OCI-LY1 (cell line): Measurements from ENCODE around the gene SAMD11.
A peak's percentile ranks its signal among the peaks of the same experiment; 100 is the strongest.

Source experiments
- H2AFZ ChIP-seq: fragments of 200-600 bp; sonication (generic), shearing (Covaris generic); 2 replicates; pipeline ENCODE4 v1.6.0; 2014; ENCODE audit warnings: antibody characterized with exemption, mild to moderate bottlenecking, low read length
- H3F3A ChIP-seq: fragments of 200-600 bp; sonication (generic), shearing (Covaris generic); 2 replicates; pipeline ENCODE4 v1.6.0; 2014; ENCODE audit warnings: mild to moderate bottlenecking, antibody characterized with exemption, low read length, moderate library complexity; ENCODE audit not compliant: insufficient read depth
- H3K27ac ChIP-seq: fragments of 200-600 bp; sonication (generic); 2 replicates; pipeline ENCODE4 v1.5.1; 2014; ENCODE audit warnings: low read length, mixed run types, mild to moderate bottlenecking, low read depth; ENCODE audit not compliant: poor library complexity, severe bottlenecking
- H3K27me3 ChIP-seq: fragments of 200-600 bp; sonication (generic); 2 replicates; pipeline ENCODE4 v1.6.0; 2014; ENCODE audit warnings: antibody characterized with exemption, mild to moderate bottlenecking, low read length, moderate library complexity; ENCODE audit not compliant: insufficient read depth
- H3K36me3 ChIP-seq: fragments of 200-600 bp; sonication (generic); 2 replicates; pipeline ENCODE4 v1.6.1; 2014; ENCODE audit warnings: mild to moderate bottlenecking, antibody characterized with exemption, low read length, moderate library complexity, mixed read lengths; ENCODE audit not compliant: insufficient read depth
- H3K4me1 ChIP-seq: fragments of 200-600 bp; sonication (generic); 2 replicates; pipeline ENCODE4 v1.5.1; 2014; ENCODE audit warnings: mild to moderate bottlenecking, low read length, moderate library complexity; ENCODE audit not compliant: insufficient read depth, severe bottlenecking
- H3K4me2 ChIP-seq: fragments of 200-600 bp; sonication (generic), shearing (Covaris generic); 2 replicates; pipeline ENCODE4 v1.6.1; 2014; ENCODE audit warnings: low read length
- H3K4me3 ChIP-seq: fragments of 200-600 bp; sonication (generic); 2 replicates; pipeline ENCODE4 v1.5.1; 2014; ENCODE audit warnings: low read length, low read depth, mild to moderate bottlenecking, mixed read lengths; ENCODE audit not compliant: poor library complexity, severe bottlenecking
- H3K79me2 ChIP-seq: fragments of 200-600 bp; shearing (Covaris generic); 2 replicates; pipeline ENCODE4 v1.6.1; 2016; ENCODE audit warnings: mixed run types, low read length, mixed read lengths; ENCODE audit not compliant: insufficient read depth
- H3K9ac ChIP-seq: fragments of 200-600 bp; sonication (generic), shearing (Covaris generic); 2 replicates; pipeline ENCODE4 v1.6.1; 2014; ENCODE audit warnings: mild to moderate bottlenecking, low read length, mixed read lengths
- H3K9me2 ChIP-seq: fragments of 200-600 bp; sonication (generic), shearing (Covaris generic); 2 replicates; pipeline ENCODE4 v1.6.1; 2014; ENCODE audit warnings: low read depth, mild to moderate bottlenecking, low read length, mixed read lengths
- H3K9me3 ChIP-seq: fragments of 200-600 bp; shearing (Covaris generic); 2 replicates; pipeline ENCODE4 v1.6.1; 2014; ENCODE audit warnings: low read length, mixed read lengths
- H4K20me1 ChIP-seq: fragments of 200-600 bp; sonication (generic), shearing (Covaris generic); 2 replicates; pipeline ENCODE4 v1.6.0; 2016; ENCODE audit warnings: mild to moderate bottlenecking, low read length; ENCODE audit not compliant: insufficient read depth
- CTCF ChIP-seq: fragments of 200-600 bp; sonication (generic), shearing (Covaris generic); IDR thresholded peaks from 2 replicates; pipeline ENCODE4 v1.5.1; 2017; ENCODE audit warnings: mild to moderate bottlenecking, antibody characterized with exemption, low read length, moderate library complexity, mixed read lengths
- EZH2 ChIP-seq: fragments of 200-600 bp; sonication (generic), shearing (Covaris generic); IDR thresholded peaks from 2 replicates; pipeline ENCODE4 v1.8.0; 2017; ENCODE audit warnings: borderline replicate concordance, mixed run types, mild to moderate bottlenecking, antibody characterized with exemption, low read length, moderate library complexity, mixed read lengths

The SAMD11 gene

DNA sequence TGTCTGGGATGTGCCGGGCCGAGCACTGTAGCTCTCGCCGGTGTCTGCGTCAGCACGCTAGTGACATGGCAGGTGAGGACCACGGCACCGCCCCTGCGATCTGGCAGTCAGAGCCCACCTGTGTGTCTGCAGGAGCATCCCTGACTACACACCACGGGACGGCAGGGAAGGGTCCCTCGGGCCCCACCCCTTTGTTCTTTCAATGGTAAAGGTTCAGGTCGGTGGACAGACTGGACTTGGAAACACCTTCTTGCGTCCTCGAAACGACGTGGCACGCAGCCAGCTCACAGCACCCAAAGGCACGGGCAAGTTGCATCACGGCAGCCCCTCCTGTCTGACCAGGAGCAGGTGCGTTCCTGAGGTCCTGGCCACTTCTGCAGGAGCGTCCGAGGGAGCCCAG lies 3.7 kb upstream of the SAMD11 start:
- H2AFZ ChIP-seq = no peak overlapping the region
- TF ChIP-seq EZH2 = no peak
- no peak for TF ChIP-seq CTCF
- H3K4me1 ChIP-seq = no peaks in the 10 kb centered on the region

DNA sequence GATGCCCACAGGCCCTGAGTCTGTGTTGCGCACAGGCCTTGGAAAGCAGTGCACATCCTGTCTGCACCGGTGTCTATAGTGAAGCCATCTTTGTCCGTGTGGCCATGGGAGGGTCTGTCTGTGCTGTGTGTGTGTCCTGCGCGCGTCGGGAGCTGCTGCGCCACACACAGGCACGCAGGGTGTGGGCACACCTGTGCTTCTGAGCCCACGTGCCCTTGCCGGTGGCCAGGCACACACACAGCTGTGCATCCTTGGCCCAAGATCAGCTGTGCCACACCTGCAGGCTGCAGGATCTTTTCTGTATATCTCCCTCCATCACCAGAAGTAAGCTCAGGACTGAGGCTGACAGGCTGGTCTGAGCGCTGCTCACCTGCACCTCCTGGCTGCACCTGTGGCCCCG lies 3.2 kb upstream of the SAMD11 start:
- no peaks in the 10 kb centered on the region for H3K36me3 ChIP-seq
- no peak overlapping the region for H3K9ac ChIP-seq
- no peak overlapping the region for H3K4me3 ChIP-seq
- no peak overlapping the region for H3K4me2 ChIP-seq
- no peak overlapping the region for H3K27ac ChIP-seq
- no peaks in the 10 kb centered on the region for H3K9me2 ChIP-seq
- H3K27me3 ChIP-seq = peaks cover 26% of the 10 kb centered on the region
- TF ChIP-seq EZH2 (no peak), CTCF (no peak)
- no peaks in the 10 kb centered on the region for H3K9me3 ChIP-seq
- H3K4me1 ChIP-seq = no peaks in the 10 kb centered on the region
- H2AFZ ChIP-seq = no peak overlapping the region
- no peaks in the 10 kb centered on the region for H3K79me2 ChIP-seq
- no peaks in the 10 kb centered on the region for H3F3A ChIP-seq
- H4K20me1 ChIP-seq = no peaks in the 10 kb centered on the region

More for the DNA sequence above, 3.7 kb upstream of the SAMD11 start:
- Histone ChIP-seq H3K27ac (no peak overlapping the region), H3K9me3 (no peaks in the 10 kb centered on the region), H3K27me3 (peaks cover 26% of the 10 kb centered on the region), H3K4me2 (no peak overlapping the region), H3K9me2 (no peaks in the 10 kb centered on the region), H3F3A (no peaks in the 10 kb centered on the region), H4K20me1 (no peaks in the 10 kb centered on the region), H3K36me3 (no peaks in the 10 kb centered on the region), H3K4me3 (no peak overlapping the region), H3K9ac (no peak overlapping the region), H3K79me2 (no peaks in the 10 kb centered on the region)

DNA sequence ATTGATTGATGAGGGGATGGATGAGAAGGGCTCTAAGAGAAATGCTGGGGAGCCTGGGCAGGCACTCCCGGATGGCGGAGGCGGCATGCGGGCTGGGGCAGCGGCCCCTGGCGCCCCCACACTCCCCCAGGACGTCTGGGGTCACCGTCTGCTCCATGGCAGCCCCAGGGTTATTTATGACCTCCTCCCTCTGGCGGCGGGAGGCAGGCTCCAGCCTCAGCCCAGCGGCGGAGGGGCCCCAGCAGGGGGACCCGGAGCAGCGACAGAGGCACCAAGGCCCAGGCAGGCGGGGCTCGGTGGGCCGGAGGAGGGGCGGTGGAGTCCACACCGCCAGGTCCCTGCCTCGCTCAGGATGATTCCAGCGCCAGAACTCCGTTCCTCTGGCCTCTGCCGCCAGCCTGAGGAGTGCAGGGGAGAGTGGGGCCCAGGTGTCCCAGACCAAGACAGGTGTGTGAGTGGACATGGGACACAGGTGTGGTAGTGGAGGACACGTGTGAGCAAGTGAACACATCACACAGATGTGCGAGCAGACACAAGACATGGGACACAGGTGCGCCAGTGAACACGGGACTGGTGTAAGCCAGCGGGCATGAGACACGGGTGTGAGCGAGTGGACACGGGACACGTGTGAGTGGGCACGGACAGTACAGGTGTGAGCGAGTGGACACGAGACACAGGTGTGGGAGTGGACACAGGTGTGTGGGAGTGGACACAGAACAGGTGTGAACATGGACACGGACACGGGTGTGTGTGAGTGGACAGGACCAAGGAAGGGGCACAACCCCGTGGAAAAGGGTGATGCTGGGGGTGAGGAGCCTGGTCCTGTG lies 2.5 kb upstream of the SAMD11 start:
- Histone ChIP-seq H3F3A (no peaks in the 10 kb centered on the region), H3K4me1 (no peaks in the 10 kb centered on the region), H3K27ac (no peak overlapping the region), H3K27me3 (peaks cover 30% of the 10 kb centered on the region), H3K9ac (no peak overlapping the region), H3K4me2 (no peak overlapping the region), H3K79me2 (no peaks in the 10 kb centered on the region), H3K36me3 (no peaks in the 10 kb centered on the region), H3K9me3 (no peaks in the 10 kb centered on the region), H4K20me1 (no peaks in the 10 kb centered on the region), H2AFZ (no peak overlapping the region), H3K4me3 (no peak overlapping the region), H3K9me2 (no peaks in the 10 kb centered on the region)
- 0 out of 2 replicates have a peak, but pooled peaks have one; percentile 14 for TF ChIP-seq CTCF
- no peak for TF ChIP-seq EZH2
